ENCODE results near the gene DUSP21.

- TF ChIP-seq EZH2 (IDR thresholded peaks at IDR 0.05; ENCODE audit: borderline replicate concordance, insufficient read depth, low read depth, low read length, poor library complexity, severe bottlenecking) = no peak
- no peak for TF ChIP-seq CTCF (IDR thresholded peaks at IDR 0.05)
These were observed 29.1 kb downstream of the DUSP21 start, which contains the start of gene KDM6A for GRCh38 chrX:44872821-44873414.
